ENCODE measurements around the gene CHGA.

DNA sequence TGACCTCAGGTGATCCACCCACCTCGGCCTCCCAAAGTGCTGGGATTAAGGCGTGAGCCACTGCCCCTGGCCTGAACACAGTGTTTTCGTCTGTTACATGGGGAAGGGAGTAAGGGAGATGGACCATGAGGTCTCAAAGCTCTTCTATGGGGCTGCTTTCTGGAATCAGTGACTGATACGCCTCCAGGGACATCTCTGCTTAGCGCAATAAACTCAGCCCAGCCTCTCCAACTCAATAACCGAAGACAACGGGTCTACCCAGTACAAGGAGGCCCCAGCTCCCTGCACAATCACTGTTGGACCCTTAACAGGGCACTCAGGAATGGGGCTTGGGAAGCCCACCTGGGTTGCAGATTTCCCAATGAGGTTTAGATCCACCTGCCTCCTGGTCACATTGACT, 42.6 kb upstream of the CHGA start:
- TF ChIP-seq GABPA (IDR thresholded peaks at IDR 0.05; ENCODE audit: low read depth) (no peak), SPI1 (IDR thresholded peaks at IDR 0.05; ENCODE audit: borderline replicate concordance, low read depth) (no peak), POLR2AphosphoS5 (IDR thresholded peaks at IDR 0.05; ENCODE audit: low read depth) (no peak)
- TF ChIP-seq, protein P1, sequence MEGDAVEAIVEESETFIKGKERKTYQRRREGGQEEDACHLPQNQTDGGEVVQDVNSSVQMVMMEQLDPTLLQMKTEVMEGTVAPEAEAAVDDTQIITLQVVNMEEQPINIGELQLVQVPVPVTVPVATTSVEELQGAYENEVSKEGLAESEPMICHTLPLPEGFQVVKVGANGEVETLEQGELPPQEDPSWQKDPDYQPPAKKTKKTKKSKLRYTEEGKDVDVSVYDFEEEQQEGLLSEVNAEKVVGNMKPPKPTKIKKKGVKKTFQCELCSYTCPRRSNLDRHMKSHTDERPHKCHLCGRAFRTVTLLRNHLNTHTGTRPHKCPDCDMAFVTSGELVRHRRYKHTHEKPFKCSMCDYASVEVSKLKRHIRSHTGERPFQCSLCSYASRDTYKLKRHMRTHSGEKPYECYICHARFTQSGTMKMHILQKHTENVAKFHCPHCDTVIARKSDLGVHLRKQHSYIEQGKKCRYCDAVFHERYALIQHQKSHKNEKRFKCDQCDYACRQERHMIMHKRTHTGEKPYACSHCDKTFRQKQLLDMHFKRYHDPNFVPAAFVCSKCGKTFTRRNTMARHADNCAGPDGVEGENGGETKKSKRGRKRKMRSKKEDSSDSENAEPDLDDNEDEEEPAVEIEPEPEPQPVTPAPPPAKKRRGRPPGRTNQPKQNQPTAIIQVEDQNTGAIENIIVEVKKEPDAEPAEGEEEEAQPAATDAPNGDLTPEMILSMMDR (IDR thresholded peaks at IDR 0.05; ENCODE audit: insufficient read depth, low read length), result no peak

Data from HL-60 (cell line).